Activated T-cell treated with anti-CD3 and anti-CD28 coated beads for 48 hours (primary cell): Measurements from ENCODE around the gene PABPC3.

ENCODE experiments used
- DNase-seq: peaks from one replicate; pipeline ENCODE4 v3.0.0-alpha.2; 2020; ENCODE audit warnings: low read depth

PABPC3 gene

GRCh38 chr13:25112695-25113255 lies 16.8 kb downstream of the PABPC3 start:
- no peak for DNase-seq

- DNase-seq = peak; percentile 59
Observed at GRCh38 chr13:25114220-25114619, 18.3 kb downstream of the PABPC3 start.

- DNase-seq = no peak
Observed at GRCh38 chr13:25116044-25116443, 20.1 kb downstream of the PABPC3 start.

GRCh38 chr13:25117312-25117711 lies 21.4 kb downstream of the PABPC3 start:
- DNase-seq = no peak

GRCh38 chr13:25118378-25118905 lies 22.5 kb downstream of the PABPC3 start:
- DNase-seq = no peak

- no peak for DNase-seq
Observed at GRCh38 chr13:25130944-25131343, 35.0 kb downstream of the PABPC3 start.

GRCh38 chr13:25131881-25132420 lies 36.0 kb downstream of the PABPC3 start:
- DNase-seq = no peak

- no peak for DNase-seq
Observed at GRCh38 chr13:25132751-25133390, 36.9 kb downstream of the PABPC3 start.

- DNase-seq = no peak
Observed at GRCh38 chr13:25135896-25136295, 40.0 kb downstream of the PABPC3 start.

- DNase-seq = no peak
Observed at GRCh38 chr13:25136880-25137787, 41.2 kb downstream of the PABPC3 start.

GRCh38 chr13:25137788-25138115 lies 41.8 kb downstream of the PABPC3 start:
- no peak for DNase-seq

GRCh38 chr13:25141042-25141441 lies 45.1 kb downstream of the PABPC3 start:
- DNase-seq = no peak

GRCh38 chr13:25143706-25144105 lies 47.8 kb downstream of the PABPC3 start:
- no peak for DNase-seq

GRCh38 chr13:25147638-25148401 lies 51.9 kb downstream of the PABPC3 start:
- DNase-seq = no peak

GRCh38 chr13:25148402-25148771 lies 52.5 kb downstream of the PABPC3 start:
- DNase-seq = no peak
